ENCODE data around the gene ANKRD35.

DNA sequence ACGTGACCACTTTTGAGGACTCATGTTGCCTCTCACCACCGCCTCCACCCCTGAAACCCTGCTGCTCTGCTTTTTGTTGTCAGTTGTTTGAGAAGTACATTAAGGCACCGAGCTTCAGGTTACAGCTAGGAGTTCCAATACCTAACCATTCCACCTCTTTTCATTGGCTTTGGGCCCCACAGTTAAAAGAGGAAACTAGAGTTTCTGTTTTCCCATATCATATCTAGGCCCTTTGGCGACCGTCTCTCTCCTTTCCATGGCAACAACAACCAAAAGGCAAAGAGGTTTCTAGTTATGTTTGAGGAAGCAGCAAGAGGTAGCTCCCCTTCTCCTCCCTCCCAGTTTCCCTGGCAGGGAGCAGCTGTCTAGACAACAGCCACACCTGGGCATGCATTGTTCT lies 5.9 kb downstream of the ANKRD35 start:
- TF ChIP-seq, protein P1, sequence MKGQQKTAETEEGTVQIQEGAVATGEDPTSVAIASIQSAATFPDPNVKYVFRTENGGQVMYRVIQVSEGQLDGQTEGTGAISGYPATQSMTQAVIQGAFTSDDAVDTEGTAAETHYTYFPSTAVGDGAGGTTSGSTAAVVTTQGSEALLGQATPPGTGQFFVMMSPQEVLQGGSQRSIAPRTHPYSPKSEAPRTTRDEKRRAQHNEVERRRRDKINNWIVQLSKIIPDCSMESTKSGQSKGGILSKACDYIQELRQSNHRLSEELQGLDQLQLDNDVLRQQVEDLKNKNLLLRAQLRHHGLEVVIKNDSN (CRISPR knock-in tag; IDR thresholded peaks at IDR 0.05), result no peak
- TF ChIP-seq NFYB (CRISPR knock-in tag; conservative IDR thresholded peaks at IDR 0.05; ENCODE audit: low read depth) (no peak), KAT7 (CRISPR knock-in tag; IDR thresholded peaks at IDR 0.05; ENCODE audit: borderline replicate concordance) (no peak), CBFB (CRISPR knock-in tag; IDR thresholded peaks at IDR 0.05; ENCODE audit: low read depth) (no peak)
- TF ChIP-seq, protein P2, sequence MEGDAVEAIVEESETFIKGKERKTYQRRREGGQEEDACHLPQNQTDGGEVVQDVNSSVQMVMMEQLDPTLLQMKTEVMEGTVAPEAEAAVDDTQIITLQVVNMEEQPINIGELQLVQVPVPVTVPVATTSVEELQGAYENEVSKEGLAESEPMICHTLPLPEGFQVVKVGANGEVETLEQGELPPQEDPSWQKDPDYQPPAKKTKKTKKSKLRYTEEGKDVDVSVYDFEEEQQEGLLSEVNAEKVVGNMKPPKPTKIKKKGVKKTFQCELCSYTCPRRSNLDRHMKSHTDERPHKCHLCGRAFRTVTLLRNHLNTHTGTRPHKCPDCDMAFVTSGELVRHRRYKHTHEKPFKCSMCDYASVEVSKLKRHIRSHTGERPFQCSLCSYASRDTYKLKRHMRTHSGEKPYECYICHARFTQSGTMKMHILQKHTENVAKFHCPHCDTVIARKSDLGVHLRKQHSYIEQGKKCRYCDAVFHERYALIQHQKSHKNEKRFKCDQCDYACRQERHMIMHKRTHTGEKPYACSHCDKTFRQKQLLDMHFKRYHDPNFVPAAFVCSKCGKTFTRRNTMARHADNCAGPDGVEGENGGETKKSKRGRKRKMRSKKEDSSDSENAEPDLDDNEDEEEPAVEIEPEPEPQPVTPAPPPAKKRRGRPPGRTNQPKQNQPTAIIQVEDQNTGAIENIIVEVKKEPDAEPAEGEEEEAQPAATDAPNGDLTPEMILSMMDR (IDR thresholded peaks at IDR 0.05), result no peak

Measured in WTC11 (cell line).